Type B pancreatic cell (in vitro differentiated cells): Measurements from ENCODE around the gene ALDH1A2. TPM values are rescaled to one million over a fixed set of nuclear protein-coding genes. Genes with fewer than 3 reads are reported as not detected.

Experiments used
- DNase-seq: peaks from one replicate; pipeline ENCODE4 v3.0.0; 2021; ENCODE audit warnings: mixed read lengths; ENCODE audit not compliant: unreplicated experiment; ENCODE audit errors: extremely low spot score
- H3K27ac Mint-ChIP-seq: 2 replicates; pipeline ENCODE4 v1.8.0; 2021; ENCODE audit warnings: mild to moderate bottlenecking, mixed read lengths
- H3K27me3 Mint-ChIP-seq: 2 replicates; pipeline ENCODE4 v1.8.0; 2021; ENCODE audit warnings: mixed read lengths
- H3K36me3 Mint-ChIP-seq: 2 replicates; pipeline ENCODE4 v1.8.0; 2021; ENCODE audit warnings: mixed read lengths
- H3K4me1 Mint-ChIP-seq: one replicate; pipeline ENCODE4 v1.8.0; 2021; ENCODE audit warnings: mixed read lengths; ENCODE audit not compliant: unreplicated experiment
- H3K4me3 Mint-ChIP-seq: 2 replicates; pipeline ENCODE4 v1.8.0; 2021; ENCODE audit warnings: mild to moderate bottlenecking, mixed read lengths
- H3K9me3 Mint-ChIP-seq: 2 replicates; pipeline ENCODE4 v1.8.0; 2021; ENCODE audit warnings: mixed read lengths
- CTCF ChIP-seq: fragments of 200-600 bp; sonication (generic); conservative IDR thresholded peaks from 2 replicates; pipeline ENCODE4 v1.5.0; 2021; ENCODE audit warnings: antibody characterized with exemption, mild to moderate bottlenecking
- total RNA-seq: library from RNA; stranded (reverse); gene quantifications from 2 replicates; pipeline ENCODE4 v1.2.1, GENCODE V29; 2021; ENCODE audit warnings: low replicate concordance

Gene ALDH1A2
- total RNA-seq, 1 donor from 2014 or later: 38.3 TPM

- Mint-ChIP-seq H3K27ac (no peak overlapping the region), H3K27me3 (peaks cover 15% of the 10 kb centered on the region), H3K36me3 (no peaks in the 10 kb centered on the region), H3K4me1 (peaks cover 36% of the 10 kb centered on the region), H3K9me3 (no peaks in the 10 kb centered on the region), H3K4me3 (peak overlapping the region; percentile 40)
- no peak for DNase-seq
- no peak for TF ChIP-seq CTCF
Observed at GRCh38 chr15:57992761-57993355, 72.7 kb downstream of the ALDH1A2 start.

- peaks cover 20% of the 10 kb centered on the region for H3K4me1 Mint-ChIP-seq
- no peak for DNase-seq
- H3K27ac Mint-ChIP-seq: no peak overlapping the region
- H3K9me3 Mint-ChIP-seq: no peaks in the 10 kb centered on the region
- no peak overlapping the region for H3K4me3 Mint-ChIP-seq
- H3K27me3 Mint-ChIP-seq: peaks cover 13% of the 10 kb centered on the region
- peaks cover 5% of the 10 kb centered on the region for H3K36me3 Mint-ChIP-seq
- no peak for TF ChIP-seq CTCF
Observed at GRCh38 chr15:57973534-57973933, 92.0 kb downstream of the ALDH1A2 start.

- H3K27me3 Mint-ChIP-seq: peaks cover 14% of the 10 kb centered on the region
- H3K36me3 Mint-ChIP-seq: peaks cover 5% of the 10 kb centered on the region
- H3K4me1 Mint-ChIP-seq: peaks cover 20% of the 10 kb centered on the region
- H3K27ac Mint-ChIP-seq: no peak overlapping the region
- TF ChIP-seq CTCF: no peak
- H3K9me3 Mint-ChIP-seq: no peaks in the 10 kb centered on the region
- H3K4me3 Mint-ChIP-seq: no peak overlapping the region
- DNase-seq: no peak
Observed at GRCh38 chr15:57972864-57973263, 92.6 kb downstream of the ALDH1A2 start.

- peaks cover 6% of the 10 kb centered on the region for H3K27me3 Mint-ChIP-seq
- H3K27ac Mint-ChIP-seq: no peak overlapping the region
- peak overlapping the region; percentile 33 for H3K4me3 Mint-ChIP-seq
- H3K4me1 Mint-ChIP-seq: peaks cover 20% of the 10 kb centered on the region
- no peaks in the 10 kb centered on the region for H3K9me3 Mint-ChIP-seq
- H3K36me3 Mint-ChIP-seq: no peaks in the 10 kb centered on the region
- no peak for TF ChIP-seq CTCF
- DNase-seq: no peak
Observed at GRCh38 chr15:57969996-57970395, 95.5 kb downstream of the ALDH1A2 start.

GRCh38 chr15:57969355-57969754 lies 96.2 kb downstream of the ALDH1A2 start:
- Mint-ChIP-seq H3K4me1 (peaks cover 20% of the 10 kb centered on the region), H3K4me3 (no peak overlapping the region), H3K36me3 (no peaks in the 10 kb centered on the region), H3K9me3 (no peaks in the 10 kb centered on the region), H3K27ac (no peak overlapping the region), H3K27me3 (peaks cover 6% of the 10 kb centered on the region)
- no peak for DNase-seq
- peak; percentile 45 for TF ChIP-seq CTCF

GRCh38 chr15:57962887-57963286 lies 102.6 kb downstream of the ALDH1A2 start:
- Mint-ChIP-seq H3K4me1 (no peaks in the 10 kb centered on the region), H3K9me3 (no peaks in the 10 kb centered on the region), H3K27me3 (peaks cover 7% of the 10 kb centered on the region), H3K27ac (no peak overlapping the region), H3K4me3 (no peak overlapping the region), H3K36me3 (no peaks in the 10 kb centered on the region)
- TF ChIP-seq CTCF: no peak
- DNase-seq: no peak
